GM13976 (cell line): ENCODE results near the gene FTO.

ENCODE experiments used
- DNase-seq: peaks from one replicate; pipeline ENCODE4 v3.0.0; 2012; ENCODE audit warnings: low spot score
- CTCF ChIP-seq: IDR thresholded peaks from 2 replicates; pipeline ENCODE4 v1.5.1; 2012; ENCODE audit warnings: borderline replicate concordance, mild to moderate bottlenecking; ENCODE audit not compliant: insufficient read depth; ENCODE audit errors: extremely low read depth, missing control alignments, control extremely low read depth
- in situ Hi-C: fragments of 300-500 bp; cut with MboI; formaldehyde crosslinking; loops from one replicate; pipeline ENCODE4 v1.12.0; 2022; ENCODE audit warnings: low sequenced_read_pairs, mixed read lengths, inconsistent platforms; ENCODE audit not compliant: unreplicated experiment

The FTO gene

GRCh38 chr16:54165174-54165911 is 461.4 kb downstream of the FTO start:
- no peak for DNase-seq
- TF ChIP-seq CTCF = no peak
- in situ Hi-C loops = no loop called here

DNA sequence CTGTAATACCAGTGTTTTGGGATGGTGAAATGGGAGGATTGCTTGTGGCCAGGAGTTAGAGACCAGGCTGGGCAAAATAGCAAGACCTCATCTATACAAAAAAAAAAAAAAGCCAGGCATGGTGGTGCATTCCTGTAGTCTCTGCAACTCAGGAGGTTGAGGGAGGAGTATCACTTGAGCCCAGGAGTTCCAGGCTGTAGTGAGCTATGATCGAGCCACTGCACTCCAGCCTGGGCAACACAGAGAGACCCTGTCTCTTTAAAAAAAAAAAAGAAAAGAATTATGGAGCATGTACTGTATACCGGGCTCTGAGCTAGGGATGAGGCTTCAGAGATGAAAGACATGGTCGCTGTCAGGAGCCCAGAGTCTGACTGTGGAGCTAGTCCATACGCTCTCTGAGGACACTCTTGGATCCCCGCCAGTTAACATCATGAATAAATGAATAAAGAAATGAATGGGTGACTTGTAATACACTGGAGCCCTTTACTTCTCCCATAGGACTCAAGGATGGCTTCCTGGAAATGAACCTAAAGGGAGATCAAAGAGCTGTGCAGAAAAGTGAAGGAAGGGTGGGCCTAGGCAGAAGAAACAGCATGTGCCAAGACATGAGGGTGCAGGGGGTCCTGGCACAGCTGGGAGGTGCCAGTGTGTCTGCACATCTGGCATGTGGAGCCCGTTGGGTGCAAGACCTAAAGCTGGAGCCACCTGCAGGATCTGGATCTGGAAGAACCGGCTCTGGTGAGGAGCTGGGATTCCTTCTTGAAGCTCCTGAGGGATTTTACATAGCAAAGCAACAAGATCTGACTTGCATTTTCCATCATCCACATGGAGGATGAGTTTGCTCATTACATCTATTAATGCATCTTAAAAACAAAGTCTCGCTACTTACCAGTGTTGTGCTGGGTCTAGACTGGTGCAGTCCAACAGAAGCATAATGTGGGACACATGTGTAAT is 462.2 kb downstream of the FTO start:
- DNase-seq = no peak
- in situ Hi-C loops = no loop called here
- no peak for TF ChIP-seq CTCF

GRCh38 chr16:54169112-54169511 is 465.2 kb downstream of the FTO start:
- in situ Hi-C loops = no loop called here
- TF ChIP-seq CTCF = no peak
- DNase-seq = no peak

- no peak for TF ChIP-seq CTCF
- in situ Hi-C loops = no loop called here
- DNase-seq = no peak
Observed at GRCh38 chr16:54171626-54172537, 467.9 kb downstream of the FTO start.

DNA sequence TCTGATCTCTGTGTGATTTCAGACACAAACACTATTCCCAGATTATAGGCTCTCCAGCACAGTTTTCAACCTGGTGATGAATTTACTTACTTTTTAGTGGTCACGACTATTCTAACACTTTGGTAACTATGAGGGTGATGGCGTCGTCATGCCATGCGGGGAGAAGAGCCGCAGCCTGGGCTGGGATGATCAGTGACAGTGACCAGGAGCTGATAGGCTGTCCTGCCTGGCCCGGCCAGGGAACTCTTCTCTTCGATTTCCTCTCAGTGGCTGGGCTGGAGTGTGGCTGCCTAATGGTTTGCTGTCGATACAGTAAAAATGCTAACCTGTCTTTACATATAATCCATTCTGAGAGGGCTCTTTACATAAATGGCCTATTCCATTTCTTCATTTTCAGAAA is 469.5 kb downstream of the FTO start:
- in situ Hi-C loops = no loop called here
- no peak for DNase-seq
- TF ChIP-seq CTCF = no peak

DNA sequence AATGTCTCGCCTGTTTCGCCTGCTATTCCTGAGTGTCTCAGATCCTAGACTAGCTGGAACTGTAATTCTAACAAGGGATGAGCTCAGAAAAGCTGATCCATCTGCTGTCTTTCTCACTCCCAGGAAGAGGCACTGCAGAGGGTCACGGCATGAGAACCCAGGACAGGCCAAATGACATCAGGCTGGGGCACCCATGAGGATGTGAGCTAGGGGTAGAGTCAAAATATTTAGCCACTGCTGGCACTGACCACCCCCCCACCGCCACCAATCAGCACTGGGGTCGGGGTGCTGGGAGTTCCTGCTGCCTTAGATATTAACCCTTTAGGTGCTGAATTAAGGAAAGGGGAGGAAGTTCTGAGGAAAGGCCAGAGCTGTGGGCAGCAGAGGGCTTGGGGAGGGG is 470.2 kb downstream of the FTO start:
- DNase-seq = no peak
- in situ Hi-C loops = no loop called here

More for the DNA sequence above, 470.2 kb downstream of the FTO start:
- TF ChIP-seq CTCF = no peak
